Colonic mucosa (tissue), 4 donors: Measurements from ENCODE around the gene FAT4. TPM values are rescaled to one million over a fixed set of nuclear protein-coding genes. Genes with fewer than 3 reads are reported as not detected.

Experiments
- DNase-seq: peaks from one replicate; pipeline ENCODE4 v3.0.0-alpha.2; 2020
- H3K27ac ChIP-seq: fragments of 200-600 bp; one replicate; pipeline ENCODE4 v1.8.0; 2021
- H3K27me3 ChIP-seq: fragments of 200-600 bp; one replicate; pipeline ENCODE4 v1.8.0; 2021
- H3K36me3 ChIP-seq: fragments of 200-600 bp; one replicate; pipeline ENCODE4 v1.8.0; 2021
- H3K4me1 ChIP-seq: fragments of 200-600 bp; one replicate; pipeline ENCODE4 v1.8.0; 2021; ENCODE audit warnings: mild to moderate bottlenecking
- H3K4me3 ChIP-seq: fragments of 200-600 bp; one replicate; pipeline ENCODE4 v1.8.0; 2021
- H3K9ac ChIP-seq, 2 donors: one replicate each; pipeline ENCODE4 v1.7.0; 2013; ENCODE audit warnings: control low read depth in 2 of 2, low read depth in 2 of 2, low read length in 2 of 2
- H3K9me3 ChIP-seq: fragments of 200-600 bp; one replicate; pipeline ENCODE4 v1.8.0; 2021
- CTCF ChIP-seq: fragments of 200-600 bp; IDR thresholded peaks from one replicate; pipeline ENCODE4 v1.8.0; 2022; ENCODE audit warnings: antibody characterized with exemption, mild to moderate bottlenecking
- intact Hi-C: fragments of 100-400 bp; cut with DNase I; formaldehyde crosslinking; loops from one replicate; pipeline ENCODE4 v1.14.1; 2022
- total RNA-seq, 2 donors: library from RNA; stranded (reverse); fragmentation: NEBNext Ultra II Directional in 1 of 2; extraction: Animal tissue kit (Norgen Biotek cat#: 25700) in 1 of 2; gene quantifications; one replicate each; pipeline ENCODE4 v1.2.1, GENCODE V29; 2021
- donor health status: healthy.
- donor health status: DM: no; HTN: no; CAD: no.
- donor health status: DM: no; HTN: no; CAD: no.

Gene FAT4
- total RNA-seq, 2 donors from 2014 or later, result 1.5 to 4.3 TPM

DNA sequence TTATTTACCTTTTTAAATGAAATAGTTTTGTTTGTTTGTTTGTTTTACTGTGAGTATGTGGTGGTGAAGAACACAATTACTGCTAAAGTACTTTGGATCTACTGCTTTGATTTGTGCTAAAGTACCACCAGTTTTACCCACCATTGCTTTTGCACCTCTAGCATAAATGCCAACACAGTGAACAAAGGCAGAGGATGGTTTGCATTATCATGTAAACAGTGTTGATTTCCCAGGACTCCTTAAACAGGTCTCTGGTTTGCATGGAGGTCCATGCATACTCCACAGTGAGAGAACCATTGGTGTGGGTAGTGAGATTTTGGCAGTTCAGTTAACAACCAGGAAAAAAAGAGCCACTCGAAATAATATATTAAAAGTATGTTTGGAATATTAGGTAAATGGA, 11.0 kb downstream of the FAT4 start:
- no peaks in the 10 kb centered on the region for H3K27me3 ChIP-seq
- H3K9me3 ChIP-seq, result no peaks in the 10 kb centered on the region
- H3K9ac ChIP-seq, result no peak overlapping the region
- intact Hi-C loops, result no loop called here
- no peaks in the 10 kb centered on the region for H3K36me3 ChIP-seq
- no peak for DNase-seq
- TF ChIP-seq CTCF, result no peak
- H3K4me1 ChIP-seq, result no peaks in the 10 kb centered on the region
- no peak overlapping the region for H3K27ac ChIP-seq
- H3K4me3 ChIP-seq, result no peak overlapping the region

- intact Hi-C loops, result no loop called here
- Histone ChIP-seq H3K9me3 (no peaks in the 10 kb centered on the region), H3K4me3 (no peak overlapping the region), H3K27ac (no peak overlapping the region), H3K27me3 (no peaks in the 10 kb centered on the region), H3K36me3 (no peaks in the 10 kb centered on the region), H3K9ac (no peak overlapping the region), H3K4me1 (no peaks in the 10 kb centered on the region)
- DNase-seq, result no peak
- TF ChIP-seq CTCF, result no peak
Measured at GRCh38 chr4:125331116-125331515, 16.4 kb downstream of the FAT4 start.

DNA sequence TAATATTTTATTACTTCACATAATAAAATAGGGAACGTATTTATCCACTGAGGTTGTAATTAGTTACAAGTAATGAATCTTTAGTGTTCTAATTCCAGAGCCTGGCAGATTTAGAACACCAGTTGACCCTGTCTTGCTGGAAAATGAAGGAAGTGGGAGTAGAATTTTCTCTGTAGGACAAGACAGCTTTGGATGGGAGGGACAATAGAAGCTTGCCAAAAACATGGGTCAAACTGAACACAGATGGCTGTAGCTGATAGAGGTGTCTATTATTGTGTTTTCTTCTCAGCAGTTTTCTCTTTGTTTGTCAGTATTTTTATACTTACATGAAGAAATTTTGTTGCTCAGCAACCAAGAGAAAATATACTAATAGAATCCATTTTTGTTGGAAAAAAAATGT, 20.2 kb downstream of the FAT4 start:
- Histone ChIP-seq H3K4me3 (no peak overlapping the region), H3K36me3 (no peaks in the 10 kb centered on the region), H3K27ac (no peak overlapping the region), H3K4me1 (no peaks in the 10 kb centered on the region), H3K27me3 (no peaks in the 10 kb centered on the region), H3K9ac (no peak overlapping the region), H3K9me3 (no peaks in the 10 kb centered on the region)
- no peak for DNase-seq
- no peak for TF ChIP-seq CTCF
- intact Hi-C loops, result no loop called here

DNA sequence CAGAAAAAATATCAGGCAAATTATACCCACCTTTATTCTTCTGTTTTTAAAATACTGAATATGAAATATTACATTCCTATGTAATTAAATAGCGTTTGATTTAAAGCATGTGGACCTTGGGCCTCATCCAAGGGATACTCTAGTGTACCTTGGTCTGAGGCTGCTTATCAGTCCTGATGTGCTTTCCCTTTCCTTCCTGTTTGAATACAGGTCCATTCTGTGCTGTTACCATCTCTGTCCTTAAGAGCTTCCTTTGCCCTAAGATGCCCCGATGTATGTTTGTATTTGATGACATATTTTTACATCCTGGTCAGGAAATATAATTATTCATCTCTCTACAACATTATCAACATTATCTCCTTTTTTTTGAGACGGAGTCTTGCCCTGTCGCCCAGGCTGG, 24.1 kb downstream of the FAT4 start:
- Histone ChIP-seq H3K9ac (no peak overlapping the region), H3K27me3 (no peaks in the 10 kb centered on the region), H3K9me3 (no peaks in the 10 kb centered on the region), H3K36me3 (no peaks in the 10 kb centered on the region), H3K4me3 (no peak overlapping the region), H3K4me1 (no peaks in the 10 kb centered on the region), H3K27ac (no peak overlapping the region)
- no peak for DNase-seq
- no peak for TF ChIP-seq CTCF
- intact Hi-C loops, result no loop called here

GRCh38 chr4:125344198-125344597, 29.4 kb downstream of the FAT4 start:
- TF ChIP-seq CTCF, result no peak
- Histone ChIP-seq H3K4me3 (no peak overlapping the region), H3K36me3 (no peaks in the 10 kb centered on the region), H3K27ac (no peak overlapping the region), H3K9ac (no peak overlapping the region), H3K27me3 (no peaks in the 10 kb centered on the region), H3K4me1 (no peaks in the 10 kb centered on the region), H3K9me3 (no peaks in the 10 kb centered on the region)
- DNase-seq, result no peak
- intact Hi-C loops, result no loop called here

DNA sequence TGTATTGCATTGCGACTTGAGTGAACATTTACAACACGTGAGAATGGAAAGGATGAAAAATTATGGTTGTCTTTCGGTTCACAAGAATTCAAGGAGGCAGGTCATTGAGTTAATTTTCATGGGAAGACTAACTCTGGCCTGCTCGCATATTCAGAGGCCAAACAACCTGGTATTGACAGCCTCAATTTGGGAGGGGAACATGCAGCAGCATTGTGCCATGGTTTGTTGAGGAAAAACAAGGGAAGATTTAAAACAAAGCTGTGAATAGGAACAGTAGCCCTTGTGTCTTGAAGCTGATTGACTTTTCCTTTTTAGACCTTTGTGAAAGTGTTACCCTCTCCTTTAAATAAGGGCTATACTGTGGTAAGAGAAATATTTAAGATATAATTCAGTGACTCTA, 31.9 kb downstream of the FAT4 start:
- no peaks in the 10 kb centered on the region for H3K9me3 ChIP-seq
- no peaks in the 10 kb centered on the region for H3K36me3 ChIP-seq
- H3K9ac ChIP-seq, result no peak overlapping the region
- no peaks in the 10 kb centered on the region for H3K4me1 ChIP-seq
- no peaks in the 10 kb centered on the region for H3K27me3 ChIP-seq
- H3K4me3 ChIP-seq, result no peak overlapping the region
- H3K27ac ChIP-seq, result no peak overlapping the region
- TF ChIP-seq CTCF, result no peak
- intact Hi-C loops, result no loop called here
- no peak for DNase-seq
